HEK293T (cell line): ENCODE measurements around the gene LAMA5.

Source experiments
- ARNT ChIP-seq: fragments of 450-650 bp; IDR thresholded peaks from 2 replicates; pipeline ENCODE4 v1.6.1; 2017; ENCODE audit warnings: mild to moderate bottlenecking
- BHLHE40 ChIP-seq: fragments of 450-650 bp; IDR thresholded peaks from 2 replicates; pipeline ENCODE4 v1.6.1; 2016; ENCODE audit warnings: mild to moderate bottlenecking, moderate library complexity, borderline replicate concordance
- ELF4 ChIP-seq: fragments of 450-650 bp; IDR thresholded peaks from 2 replicates; pipeline ENCODE4 v1.6.1; 2017; ENCODE audit warnings: antibody characterized with exemption
- FOXM1 ChIP-seq: fragments of 450-650 bp; IDR thresholded peaks from 2 replicates; pipeline ENCODE4 v1.6.1; 2017; ENCODE audit warnings: mild to moderate bottlenecking, borderline replicate concordance
- LEF1 ChIP-seq: fragments of 450-650 bp; IDR thresholded peaks from 2 replicates; pipeline ENCODE4 v1.6.1; 2017; ENCODE audit warnings: mild to moderate bottlenecking, borderline replicate concordance
- NFRKB ChIP-seq: fragments of 450-650 bp; IDR thresholded peaks from 2 replicates; pipeline ENCODE4 v1.6.1; 2016; ENCODE audit warnings: mild to moderate bottlenecking, moderate library complexity
- PKNOX1 ChIP-seq: fragments of 450-650 bp; IDR thresholded peaks from 2 replicates; pipeline ENCODE4 v1.6.1; 2016

- TF ChIP-seq NFRKB, result no peak
- no peak for TF ChIP-seq FOXM1
- TF ChIP-seq ELF4, result no peak
- no peak for TF ChIP-seq ARNT
- TF ChIP-seq BHLHE40, result no peak
- no peak for TF ChIP-seq PKNOX1
- no peak for TF ChIP-seq LEF1
Observed at GRCh38 chr20:62269871-62270270, 97.2 kb downstream of the LAMA5 start.
